Stimulated activated CD8-positive, alpha-beta memory T cell treated with anti-CD3 and anti-CD28 coated beads, Interleukin-15, amount 100 ng/mL, for 4 hours (primary cell): ENCODE measurements around the gene RYR2.

ENCODE experiments used
- DNase-seq, 2 donors: peaks; one replicate each; pipeline ENCODE4 v3.0.0-alpha.2; 2020; ENCODE audit warnings: low read depth in 2 of 2

The RYR2 gene

DNA sequence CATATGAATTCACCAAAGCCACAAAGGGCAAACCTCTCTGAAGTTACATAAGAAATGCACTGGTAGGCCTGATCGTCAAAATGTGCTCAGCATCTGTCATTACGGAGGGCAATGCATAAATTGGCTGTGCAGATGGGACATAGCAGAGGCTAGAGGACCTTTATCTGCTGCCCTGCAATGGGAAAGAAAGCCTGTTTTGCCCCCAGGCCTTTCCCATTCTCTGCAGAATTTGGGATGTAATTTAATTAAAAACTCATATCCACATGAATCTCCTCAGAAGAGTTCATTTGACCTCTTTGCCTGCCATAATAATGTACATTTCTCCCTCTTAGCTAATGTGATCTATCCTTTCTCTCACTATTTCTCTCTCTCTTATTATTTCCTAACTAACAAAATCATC is 690.7 kb downstream of the RYR2 start:
- no peak for DNase-seq

DNA sequence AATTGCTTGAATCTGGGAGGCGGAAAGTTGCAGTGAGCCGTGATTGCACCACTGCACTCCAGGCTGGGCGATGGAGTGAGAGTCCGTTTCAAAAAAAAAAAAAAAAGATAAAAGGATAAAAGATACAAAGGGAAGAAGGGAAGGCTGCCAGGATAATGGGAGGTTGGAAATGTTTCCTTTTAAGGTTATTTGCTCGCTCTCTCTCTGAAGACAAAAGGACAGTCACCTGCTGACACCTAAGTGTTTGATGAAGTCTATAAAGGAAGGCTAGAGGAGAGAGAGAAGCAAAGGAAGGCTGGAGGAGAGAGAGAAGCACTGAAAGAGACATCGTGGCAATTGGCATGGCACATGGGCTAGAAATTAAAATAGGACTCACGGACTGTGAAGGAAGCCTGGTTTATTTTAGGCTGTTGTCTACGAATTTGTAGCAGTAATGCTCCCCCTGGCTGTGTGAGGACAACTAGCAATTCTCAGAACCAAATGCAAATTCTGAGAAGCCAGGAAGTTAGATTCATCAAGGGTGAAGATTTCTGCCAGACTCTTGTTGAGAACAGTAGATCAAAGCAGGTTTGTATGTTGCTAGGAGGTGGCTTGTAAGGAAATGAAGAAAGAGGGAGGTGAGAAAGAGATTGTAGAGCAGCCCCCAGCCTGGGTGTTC is 694.5 kb downstream of the RYR2 start:
- DNase-seq, result no peak

DNA sequence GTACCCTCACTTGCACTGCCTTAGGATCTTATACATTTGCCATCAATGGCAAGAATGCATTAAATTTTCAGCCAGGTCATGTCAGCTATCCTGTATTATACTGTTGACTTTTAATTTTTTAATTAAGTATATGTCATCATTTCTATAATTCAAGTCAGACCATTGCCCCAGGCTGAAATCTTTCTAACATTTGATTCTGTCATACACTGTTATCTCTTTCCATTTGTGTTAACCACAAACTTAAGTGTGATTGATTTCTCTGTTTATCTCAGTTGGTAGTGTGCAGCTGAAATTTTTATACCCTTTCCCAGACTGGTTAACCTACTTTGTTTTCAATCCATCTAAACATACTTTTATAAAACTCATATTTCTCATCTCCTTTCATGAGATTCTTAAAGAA is 695.5 kb downstream of the RYR2 start:
- no peak for DNase-seq

DNA sequence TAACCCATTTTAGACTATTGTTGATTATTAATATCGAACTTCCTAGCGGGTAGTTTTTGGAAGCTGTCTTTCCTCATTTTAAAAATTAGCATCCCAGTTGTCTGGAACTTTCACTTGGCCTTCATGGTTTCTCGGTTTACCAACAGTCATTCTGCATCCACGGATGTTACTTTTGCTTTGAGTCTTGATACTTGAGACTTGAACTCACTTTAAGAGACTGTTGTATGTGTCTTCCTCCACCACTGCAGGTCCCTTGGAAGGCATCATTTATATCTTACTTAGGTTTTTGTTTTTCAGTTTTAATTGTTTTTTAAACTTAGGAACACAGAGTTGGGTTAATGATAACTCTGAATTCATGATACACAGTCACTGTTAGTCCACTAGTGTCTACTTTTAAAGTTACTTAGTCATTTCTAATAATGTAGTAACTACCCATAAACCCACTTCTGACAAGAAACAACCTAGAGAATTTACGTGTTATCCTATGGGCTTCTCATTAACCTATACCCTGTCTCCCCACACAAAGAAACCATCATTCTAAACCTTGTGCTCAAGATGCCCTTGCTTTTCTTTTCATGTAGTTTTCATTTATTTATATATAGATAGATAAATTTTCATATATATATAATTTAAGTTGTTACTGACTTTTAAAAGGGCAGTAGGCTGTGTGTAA is 696.1 kb downstream of the RYR2 start:
- DNase-seq, result no peak

DNA sequence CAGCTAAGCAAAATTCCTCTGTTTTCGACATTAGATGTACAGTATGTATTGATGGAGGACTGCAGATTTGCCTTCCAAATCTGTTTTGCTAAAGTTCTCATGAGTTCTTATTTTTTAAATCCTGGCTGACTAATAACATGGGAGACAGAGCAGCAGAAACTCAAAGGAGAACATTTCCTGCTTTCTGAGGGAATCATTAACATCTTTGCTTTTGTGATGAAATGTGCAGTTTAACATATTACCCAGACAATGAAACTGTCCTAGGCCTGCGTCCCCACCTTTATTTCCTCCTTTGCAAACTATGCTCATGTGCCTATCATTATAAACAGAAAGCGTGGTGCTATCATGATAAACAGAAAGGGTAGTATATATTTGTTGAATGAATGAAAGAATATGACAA is 698.9 kb downstream of the RYR2 start:
- DNase-seq, result no peak

DNA sequence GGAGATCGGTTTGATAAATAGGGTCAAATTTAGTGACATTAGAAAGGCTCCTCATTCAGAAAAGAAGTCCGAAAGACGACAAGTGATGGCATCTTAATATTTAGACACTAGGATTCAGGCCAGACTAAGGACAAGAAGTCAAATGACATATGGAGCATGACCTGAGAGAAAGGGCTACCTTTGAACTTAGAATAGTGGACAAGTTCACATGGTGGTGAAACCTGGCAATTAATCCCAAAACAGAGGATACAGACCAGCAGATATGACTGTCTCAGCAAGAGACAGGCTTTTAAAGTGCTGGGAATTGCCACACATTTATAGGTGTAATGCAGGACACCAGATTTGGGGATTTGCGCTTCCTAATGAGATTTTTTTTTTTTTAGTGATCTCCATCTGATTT is 703.6 kb downstream of the RYR2 start:
- DNase-seq, result no peak

DNA sequence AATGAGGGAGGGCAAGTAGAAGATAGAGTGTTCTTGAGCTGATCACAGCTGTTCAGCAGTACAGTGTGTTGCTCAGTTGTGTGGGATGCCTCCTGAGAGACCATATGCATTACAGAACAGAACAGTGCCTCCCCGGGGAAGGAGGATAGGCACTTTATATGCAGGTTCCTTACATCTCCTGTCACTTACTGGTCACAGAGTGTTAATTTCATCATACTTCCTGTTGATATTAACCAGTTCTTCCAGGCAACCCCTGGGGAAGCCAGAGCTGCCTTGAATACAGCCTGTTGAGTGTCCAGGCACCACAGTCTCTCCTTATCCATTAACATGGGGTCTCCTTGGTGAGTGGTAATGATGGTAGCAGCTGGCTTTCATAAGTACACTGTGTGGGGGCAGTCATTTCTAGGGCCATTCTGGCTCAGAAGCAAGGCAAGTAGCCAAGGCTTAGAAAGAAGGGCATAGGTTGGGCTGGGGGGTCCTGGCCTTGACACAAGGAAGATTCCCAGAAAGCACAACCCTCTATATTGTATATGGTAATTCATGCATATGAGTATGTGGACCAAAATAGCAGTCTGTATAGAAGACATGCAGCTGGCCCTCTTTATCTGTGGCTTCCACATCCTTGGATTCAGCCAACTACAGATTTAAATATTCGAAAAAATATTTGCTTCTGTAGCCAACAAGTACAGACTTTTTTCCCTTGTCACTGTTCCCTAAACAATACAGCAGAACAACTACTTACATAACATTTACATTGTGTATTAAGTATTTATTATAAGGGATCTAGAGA is 706.4 kb downstream of the RYR2 start:
- no peak for DNase-seq

DNA sequence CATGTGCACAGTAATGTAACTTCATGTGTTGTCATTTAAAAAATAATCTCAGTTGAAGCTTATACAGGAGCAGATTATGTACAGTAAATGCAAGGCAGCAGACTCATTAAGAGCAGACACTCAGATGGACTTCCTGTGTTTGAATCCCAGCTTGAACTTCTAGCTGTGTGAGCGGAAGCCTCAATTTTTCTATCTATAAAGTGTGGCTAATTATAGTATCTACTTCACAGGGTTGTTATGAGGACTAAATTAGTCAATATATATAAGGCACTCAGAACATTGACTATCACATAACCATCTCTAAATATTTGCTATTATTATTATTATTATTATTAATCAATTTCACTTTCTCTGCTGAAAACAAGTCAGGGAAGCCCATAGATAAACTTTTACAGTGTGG is 707.1 kb downstream of the RYR2 start:
- DNase-seq, result no peak

DNA sequence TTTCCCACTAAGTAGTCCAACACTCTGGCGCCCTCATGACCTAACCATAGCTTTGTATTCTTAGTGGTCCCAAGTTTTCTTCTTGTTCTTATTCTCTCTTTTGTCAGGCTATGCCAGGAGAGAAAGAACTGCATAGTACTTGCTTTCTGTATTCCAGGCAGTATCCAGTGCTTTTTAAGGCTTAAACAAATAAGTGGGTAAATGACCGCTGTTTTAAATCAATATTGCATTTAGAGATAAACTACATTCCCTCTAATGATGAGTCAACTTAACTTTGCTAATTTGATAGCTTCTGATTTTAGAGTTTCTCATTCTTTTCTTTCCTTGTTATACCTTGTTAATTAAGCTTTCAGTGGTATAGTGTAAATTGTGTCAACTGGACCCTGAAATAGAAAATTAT is 709.1 kb downstream of the RYR2 start:
- DNase-seq, result no peak

DNA sequence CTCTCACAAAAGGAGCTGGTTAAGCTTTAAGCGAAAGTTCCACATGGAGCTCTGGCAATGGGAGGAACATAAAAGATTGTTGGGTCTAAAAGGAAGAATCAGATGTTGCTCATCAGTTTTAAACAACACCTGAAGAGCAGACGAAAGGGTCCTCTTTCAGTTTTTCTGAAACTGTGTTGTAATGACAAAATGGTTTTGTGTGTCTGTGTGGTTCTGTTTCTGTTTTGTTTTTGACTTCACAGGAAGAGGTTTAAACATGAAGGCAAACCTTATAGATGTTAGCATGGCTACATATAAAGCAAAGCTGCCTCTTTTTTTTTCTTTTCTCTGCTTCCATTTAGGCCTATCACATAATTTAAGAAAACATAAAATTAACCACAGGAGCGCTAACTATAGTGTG is 712.6 kb downstream of the RYR2 start:
- no peak for DNase-seq

DNA sequence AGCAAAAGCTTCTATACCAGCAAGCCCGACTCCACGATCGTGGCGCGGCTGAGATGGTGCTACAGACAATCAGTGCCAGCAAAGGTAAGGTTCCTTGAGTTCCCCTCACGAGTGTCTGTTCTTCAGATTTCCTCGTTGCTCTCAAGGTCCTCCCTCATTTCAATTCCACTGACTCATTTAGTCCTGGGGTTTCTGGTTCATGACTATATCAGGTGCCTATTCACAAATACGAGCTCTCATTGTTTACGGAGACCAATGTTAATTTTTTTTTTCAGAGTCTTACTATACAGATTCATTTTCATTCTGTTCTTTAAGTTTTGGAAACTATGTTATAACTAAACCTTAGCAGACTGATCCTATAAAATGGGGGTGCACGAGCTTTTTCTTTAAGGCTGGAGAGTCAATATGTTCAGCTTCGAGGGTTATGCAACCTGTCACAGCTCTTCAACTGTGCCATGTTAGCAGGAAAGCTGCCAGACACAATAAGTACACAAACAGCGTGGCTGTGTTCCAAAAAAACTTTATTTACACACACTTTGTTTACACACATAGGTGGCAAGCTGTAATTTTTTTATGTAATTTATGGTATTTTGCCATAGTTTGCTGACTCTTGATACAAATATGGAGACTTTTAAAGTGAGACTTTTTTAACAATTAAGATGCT is 714.5 kb downstream of the RYR2 start:
- no peak for DNase-seq

DNA sequence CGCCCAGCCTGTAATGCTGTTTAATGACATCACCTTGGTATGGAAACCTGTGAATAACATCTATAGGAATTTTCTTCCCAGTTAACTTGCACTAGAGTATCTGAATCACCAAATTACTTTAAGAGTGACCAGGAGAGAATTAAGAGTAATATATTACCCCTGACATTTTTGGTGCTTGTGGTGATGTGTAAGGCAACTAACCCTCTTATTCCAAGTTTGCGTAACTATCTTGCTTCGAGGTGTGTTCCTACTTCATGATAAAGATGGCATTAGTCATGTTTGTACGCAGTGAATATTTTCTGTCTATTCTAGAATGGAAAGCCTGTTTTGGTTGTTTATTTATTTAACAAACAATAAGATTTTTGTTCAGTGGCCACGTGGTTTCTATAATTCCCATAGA is 717.4 kb downstream of the RYR2 start:
- DNase-seq, result no peak

DNA sequence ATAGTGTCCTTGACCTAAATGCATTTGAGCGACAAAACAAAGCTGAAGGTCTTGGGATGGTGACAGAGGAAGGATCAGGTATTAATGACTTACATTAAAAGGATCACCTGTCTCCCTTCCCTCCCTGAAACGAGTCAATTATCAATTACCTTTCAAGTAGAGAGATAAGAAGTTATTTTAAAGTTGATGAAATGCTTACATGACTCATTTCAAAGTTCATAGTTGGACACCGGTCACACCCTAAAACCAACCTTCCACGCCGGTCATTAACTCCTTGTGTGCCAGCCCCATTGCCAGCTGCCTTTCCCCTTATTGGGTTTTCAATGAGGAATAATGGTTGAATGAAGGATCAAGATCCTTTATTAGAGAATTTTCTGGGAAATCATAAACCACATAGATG is 719.0 kb downstream of the RYR2 start:
- no peak for DNase-seq

DNA sequence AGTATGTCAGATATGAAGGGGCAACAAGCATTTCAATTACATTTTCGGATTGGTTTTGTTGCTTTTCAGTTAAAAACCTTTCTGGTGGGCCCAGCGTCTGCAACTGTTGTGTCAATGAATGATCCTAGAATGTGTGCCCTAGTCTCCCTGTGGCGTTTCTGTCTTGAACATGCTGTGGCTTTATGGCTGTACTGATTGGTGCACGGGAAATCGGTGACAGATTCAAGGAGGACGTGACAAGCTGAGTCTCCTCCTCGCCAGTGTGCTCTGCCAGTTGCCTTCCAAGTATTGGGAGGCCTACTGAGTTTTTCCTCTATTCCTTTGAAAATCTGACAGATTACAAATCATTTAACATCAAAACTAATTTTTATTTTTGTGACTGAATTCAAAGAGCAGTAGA is 721.2 kb downstream of the RYR2 start:
- DNase-seq, result no peak

DNA sequence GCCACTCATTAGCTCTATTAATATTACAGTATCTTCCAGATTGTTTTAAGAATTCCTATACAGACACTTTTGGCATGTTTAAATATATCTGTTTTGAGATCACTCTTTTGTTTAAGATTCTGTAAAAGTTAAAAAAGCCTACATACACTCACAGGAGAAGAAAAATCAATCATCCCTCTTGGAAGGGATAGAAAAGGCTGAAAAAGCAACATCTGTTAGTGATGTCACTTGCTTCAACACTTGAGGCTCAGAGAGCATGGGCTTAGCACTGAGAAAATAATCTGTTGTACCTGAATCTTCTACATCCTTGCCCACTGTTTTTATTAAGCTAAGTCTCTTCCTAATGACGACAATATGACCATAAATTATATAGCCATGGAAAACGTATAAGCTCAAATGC is 721.8 kb downstream of the RYR2 start:
- DNase-seq, result no peak

DNA sequence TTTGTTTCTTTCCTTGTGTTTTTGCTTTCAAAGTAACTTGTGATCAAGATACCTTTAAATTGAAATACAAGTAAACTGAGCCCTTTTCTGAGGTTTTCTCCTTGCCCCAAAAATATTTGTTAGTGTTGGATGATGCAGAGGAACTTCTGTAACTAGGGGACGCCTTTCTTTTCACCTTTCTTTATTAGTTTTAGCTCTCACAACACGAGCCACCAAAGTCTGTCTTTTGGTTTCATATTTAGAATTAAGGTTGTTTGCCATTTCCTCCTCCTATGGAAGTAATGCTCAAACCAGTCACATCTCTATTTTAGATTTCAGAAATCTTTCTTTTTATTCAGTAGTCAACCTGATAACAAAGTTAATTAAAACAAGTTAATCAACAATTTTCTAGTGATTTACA is 727.9 kb downstream of the RYR2 start:
- no peak for DNase-seq

DNA sequence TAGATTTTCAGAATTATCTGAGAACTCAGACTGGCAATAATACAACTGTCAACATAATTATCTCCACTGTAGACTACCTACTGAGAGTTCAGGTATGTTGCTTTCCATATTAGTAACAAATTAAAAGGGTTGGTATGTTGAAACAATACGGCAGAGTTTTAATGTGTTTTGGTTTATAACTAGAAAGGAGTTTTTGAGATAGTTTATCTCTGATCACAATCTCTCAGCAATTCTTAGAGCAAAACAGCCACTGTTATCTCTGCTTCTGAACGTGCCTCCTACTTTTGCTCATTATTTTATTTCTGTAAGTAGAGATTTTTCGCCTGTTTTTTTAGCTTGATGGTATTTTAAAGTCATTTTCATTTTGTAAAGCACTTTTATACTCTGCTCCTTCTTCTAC is 730.0 kb downstream of the RYR2 start:
- DNase-seq, result no peak

DNA sequence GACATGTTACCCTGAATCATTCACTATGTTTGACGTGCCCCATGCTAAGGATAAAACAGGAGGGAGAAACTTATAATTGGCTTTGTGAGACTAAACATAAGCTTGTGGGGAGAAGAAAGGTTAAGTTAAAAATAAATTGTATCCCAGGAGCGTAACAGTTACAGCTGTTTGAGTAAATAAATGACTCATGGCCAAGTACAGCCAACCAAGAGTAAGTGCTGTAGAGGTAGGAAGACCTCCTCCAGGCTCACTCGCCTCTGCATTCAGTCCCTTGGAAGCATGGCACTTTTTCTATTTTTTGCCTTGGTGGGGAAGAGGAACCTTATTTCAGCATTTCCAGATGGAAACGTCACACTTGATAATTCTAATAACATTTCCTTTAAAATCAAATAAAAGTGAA is 732.3 kb downstream of the RYR2 start:
- DNase-seq, result no peak

DNA sequence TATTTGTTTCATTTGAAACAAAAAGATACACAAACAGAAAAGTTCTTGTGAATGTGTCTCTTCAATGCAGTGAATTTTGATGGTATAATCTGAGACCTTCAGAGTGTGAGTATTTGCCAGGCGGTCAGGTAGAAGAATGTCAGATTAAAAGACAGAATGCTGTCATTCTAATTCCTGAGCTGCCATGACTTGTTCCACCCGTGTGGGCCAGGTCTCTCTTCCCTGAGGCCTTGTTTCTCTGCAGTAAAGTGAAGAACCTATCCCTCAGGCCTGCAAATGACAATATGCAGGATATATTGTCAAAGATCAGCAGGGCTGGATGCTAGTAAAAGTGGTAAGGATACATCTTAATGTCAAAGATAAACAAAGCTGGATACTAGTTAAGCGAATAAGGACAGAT is 737.4 kb downstream of the RYR2 start:
- DNase-seq, result no peak

DNA sequence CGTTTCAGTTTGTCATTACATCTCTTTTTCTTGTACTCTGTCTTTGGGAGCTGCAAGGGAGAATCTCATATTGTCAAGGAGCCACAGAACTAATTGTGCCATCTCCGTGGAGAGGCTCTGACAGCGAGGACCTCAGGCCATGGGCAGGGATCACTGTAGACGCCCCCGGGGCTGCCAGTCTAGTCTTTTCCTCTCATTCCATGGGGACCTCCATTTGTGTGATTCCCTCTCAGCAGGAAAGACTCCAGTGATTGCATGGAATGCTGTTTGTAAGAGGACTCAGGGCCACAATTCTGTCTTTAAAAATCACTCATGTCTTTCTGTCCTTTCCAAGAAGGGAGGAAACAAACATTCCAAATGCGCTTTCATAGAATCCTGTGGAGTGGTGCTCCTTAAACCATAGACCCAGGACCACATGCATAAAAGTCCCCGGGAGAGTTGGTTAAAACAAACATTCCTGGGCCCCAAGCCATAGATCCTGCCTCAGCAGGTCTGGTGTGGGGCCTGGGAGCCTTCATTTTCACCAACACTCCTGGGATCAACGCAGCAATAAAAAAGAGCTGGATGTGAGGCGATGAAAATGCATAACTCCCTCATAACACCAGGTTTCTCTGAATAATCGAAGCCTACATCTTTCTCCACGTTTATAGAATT is 744.2 kb downstream of the RYR2 start:
- no peak for DNase-seq

DNA sequence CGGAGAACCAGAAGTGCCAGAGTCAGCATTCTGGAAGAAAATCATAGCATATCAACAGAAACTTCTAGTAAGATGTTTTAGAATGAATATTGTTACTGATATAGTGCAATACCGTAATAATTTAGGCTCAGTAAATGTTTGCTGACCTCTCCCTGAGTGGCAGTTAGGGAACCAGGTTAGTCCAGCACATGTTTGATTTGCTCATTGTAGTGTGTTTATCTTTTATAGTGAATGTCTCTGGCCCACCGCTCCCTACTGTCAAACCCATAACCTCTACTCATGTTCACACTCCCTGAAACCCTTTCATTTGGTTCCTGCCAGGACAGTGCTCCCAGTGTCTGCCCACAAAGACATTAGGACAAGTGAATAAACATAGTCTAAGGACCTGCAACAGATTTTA is 746.1 kb downstream of the RYR2 start:
- DNase-seq, result no peak

DNA sequence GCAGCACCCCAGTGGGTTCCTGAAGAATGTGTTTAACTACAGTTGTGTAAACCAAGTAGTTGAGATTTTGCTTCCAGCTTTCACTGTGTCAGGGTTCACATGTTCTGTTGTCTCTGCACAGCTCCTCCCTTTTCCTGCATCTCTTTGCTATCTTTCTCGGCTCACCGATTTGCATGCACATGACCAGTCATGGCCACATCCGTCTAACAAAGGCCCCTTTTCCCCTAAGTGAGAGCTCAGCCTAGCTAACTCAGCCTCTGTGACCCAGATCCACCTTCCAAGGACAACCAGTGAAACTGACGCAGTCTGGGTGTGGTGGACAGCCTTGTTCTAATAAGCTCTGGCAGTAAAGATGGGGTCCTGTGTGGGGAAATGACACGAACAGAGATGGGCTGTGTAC is 747.6 kb downstream of the RYR2 start:
- DNase-seq, result no peak
